ENCODE measurements around the gene ST3GAL3. TPM values are rescaled to one million over a fixed set of nuclear protein-coding genes. Genes with fewer than 3 reads are reported as not detected.

ST3GAL3 gene
- total and polyA plus RNA-seq, 2 of the 13 experiments (the other 11 are each of a cell fraction or from before 2014, with no cell fraction given), result 5.1 to 8.1 TPM

- peak; percentile 21; the same call in 1 of the 2 replicates for TF ChIP-seq STAT6 (CRISPR knock-in tag; IDR thresholded peaks at IDR 0.05; ENCODE audit: borderline replicate concordance)
- peak; percentile 92; the same call in 1 of the 2 replicates for TF ChIP-seq ZBTB2 (CRISPR knock-in tag; IDR thresholded peaks at IDR 0.05; ENCODE audit: low read depth)
- 0 out of 2 replicates have a peak, but pooled peaks have one; percentile 19 for TF ChIP-seq ZBTB21 (CRISPR knock-in tag; IDR thresholded peaks at IDR 0.05)
- TF ChIP-seq TAF15 (IDR thresholded peaks at IDR 0.05; ENCODE audit: low read depth, low read length, poor library complexity, severe bottlenecking), result no peak
- TF ChIP-seq GMEB1 (CRISPR knock-in tag; IDR thresholded peaks at IDR 0.05; ENCODE audit: borderline replicate concordance), result peak; percentile 100
- 0 out of 2 replicates have a peak, but pooled peaks have one; percentile 32 for TF ChIP-seq ZNF292 (CRISPR knock-in tag; IDR thresholded peaks at IDR 0.05; ENCODE audit: borderline replicate concordance, low read depth)
- TF ChIP-seq ZNF615 (CRISPR knock-in tag; IDR thresholded peaks at IDR 0.05; ENCODE audit: borderline replicate concordance), result no peak
- peak; percentile 63 for TF ChIP-seq RBM22 (optimal IDR thresholded peaks at IDR 0.05; ENCODE audit: low read length)
- TF ChIP-seq GABPA (IDR thresholded peaks at IDR 0.05; ENCODE audit: low read depth, low read length), result no peak
- peak; percentile 78 for TF ChIP-seq GABPA (CRISPR knock-in tag; IDR thresholded peaks at IDR 0.05; ENCODE audit: low read depth)
- no peak for TF ChIP-seq HDAC6 (IDR thresholded peaks at IDR 0.05; ENCODE audit: low read depth, low read length)
- TF ChIP-seq ZMYM2 (CRISPR knock-in tag; IDR thresholded peaks at IDR 0.05), result no peak
- peak; percentile 85 for TF ChIP-seq ZNF451 (CRISPR knock-in tag; IDR thresholded peaks at IDR 0.05)
- peak; percentile 82 for TF ChIP-seq KAT8 (CRISPR knock-in tag; IDR thresholded peaks at IDR 0.05)
- peak; percentile 25; the same call in 1 of the 2 replicates for TF ChIP-seq SIN3B (IDR thresholded peaks at IDR 0.05; ENCODE audit: low read length)
- peak; percentile 61; the same call in 1 of the 2 replicates for TF ChIP-seq BCL3 (CRISPR knock-in tag; IDR thresholded peaks at IDR 0.05)
- peak; percentile 18; the same call in 1 of the 2 replicates for TF ChIP-seq RARA (CRISPR knock-in tag; IDR thresholded peaks at IDR 0.05)
- peak; percentile 41; the same call in 1 of the 2 replicates for TF ChIP-seq FOXO1 (CRISPR knock-in tag; IDR thresholded peaks at IDR 0.05)
- no peak for TF ChIP-seq BCLAF1 (IDR thresholded peaks at IDR 0.05)
Measured at GRCh38 chr1:43974443-43975248, 267.3 kb downstream of the ST3GAL3 start, which contains the start of gene ATP6V0B (continued).

All from HepG2 (cell line).